Germinal center (tissue), 1 donor: ENCODE results near the gene OSBPL6.

Experiments
- DNase-seq: peaks from one replicate; pipeline ENCODE4 v3.0.0; 2012; ENCODE audit warnings: mixed read lengths, low spot score

Gene OSBPL6

GRCh38 chr2:178448968-178449661 lies 254.8 kb downstream of the OSBPL6 start:
- peak; percentile 9 for DNase-seq

- peak; percentile 2 for DNase-seq
These were observed 255.6 kb downstream of the OSBPL6 start for GRCh38 chr2:178449700-178450523.

GRCh38 chr2:178450524-178450773 lies 256.1 kb downstream of the OSBPL6 start:
- peak; percentile 78 for DNase-seq

GRCh38 chr2:178450774-178451525 lies 256.6 kb downstream of the OSBPL6 start, which contains the start of the genes PJVK and PRKRA:
Gene PJVK (plus strand): TSS chr2:178451378. CDS start chr2:178453410, 2,032 bp downstream.
Gene PRKRA (minus strand): TSS chr2:178451175. CDS start chr2:178451030, 145 bp downstream.
- peak; percentile 96 for DNase-seq

GRCh38 chr2:178452334-178452733 lies 258.0 kb downstream of the OSBPL6 start:
- DNase-seq = no peak
